Chondrocyte (in vitro differentiated cells): Measurements from ENCODE around the gene MAP2K2. TPM values are rescaled to one million over a fixed set of nuclear protein-coding genes. Genes with fewer than 3 reads are reported as not detected.

Experiments
- DNase-seq: peaks from one replicate; pipeline ENCODE4 v3.0.0; 2021; ENCODE audit warnings: mixed read lengths, low spot score
- H3K27ac Mint-ChIP-seq: one replicate; pipeline ENCODE4 v1.8.0; 2021; ENCODE audit warnings: mild to moderate bottlenecking, moderate library complexity, mixed read lengths; ENCODE audit not compliant: unreplicated experiment
- H3K27me3 Mint-ChIP-seq: 2 replicates; pipeline ENCODE4 v1.8.0; 2021; ENCODE audit warnings: low read depth, mixed read lengths
- H3K36me3 Mint-ChIP-seq: 2 replicates; pipeline ENCODE4 v1.8.0; 2021; ENCODE audit warnings: low read depth, mixed read lengths
- H3K4me1 Mint-ChIP-seq: 2 replicates; pipeline ENCODE4 v1.8.0; 2021; ENCODE audit warnings: low read depth, mild to moderate bottlenecking, mixed read lengths
- H3K4me3 Mint-ChIP-seq: one replicate; pipeline ENCODE4 v1.8.0; 2021; ENCODE audit warnings: mild to moderate bottlenecking, moderate library complexity, mixed read lengths; ENCODE audit not compliant: unreplicated experiment
- H3K9me3 Mint-ChIP-seq: 2 replicates; pipeline ENCODE4 v1.8.0; 2021; ENCODE audit warnings: low read depth, mixed read lengths
- CTCF ChIP-seq: fragments of 200-600 bp; sonication (generic); IDR thresholded peaks from 2 replicates; pipeline ENCODE4 v1.5.0; 2021; ENCODE audit warnings: antibody characterized with exemption, mild to moderate bottlenecking, moderate library complexity
- total RNA-seq: library from RNA; stranded (reverse); gene quantifications from 3 replicates; pipeline ENCODE4 v1.2.1, GENCODE V29; 2021

Gene MAP2K2
- total RNA-seq, 1 donor from 2014 or later: 158 TPM

DNA sequence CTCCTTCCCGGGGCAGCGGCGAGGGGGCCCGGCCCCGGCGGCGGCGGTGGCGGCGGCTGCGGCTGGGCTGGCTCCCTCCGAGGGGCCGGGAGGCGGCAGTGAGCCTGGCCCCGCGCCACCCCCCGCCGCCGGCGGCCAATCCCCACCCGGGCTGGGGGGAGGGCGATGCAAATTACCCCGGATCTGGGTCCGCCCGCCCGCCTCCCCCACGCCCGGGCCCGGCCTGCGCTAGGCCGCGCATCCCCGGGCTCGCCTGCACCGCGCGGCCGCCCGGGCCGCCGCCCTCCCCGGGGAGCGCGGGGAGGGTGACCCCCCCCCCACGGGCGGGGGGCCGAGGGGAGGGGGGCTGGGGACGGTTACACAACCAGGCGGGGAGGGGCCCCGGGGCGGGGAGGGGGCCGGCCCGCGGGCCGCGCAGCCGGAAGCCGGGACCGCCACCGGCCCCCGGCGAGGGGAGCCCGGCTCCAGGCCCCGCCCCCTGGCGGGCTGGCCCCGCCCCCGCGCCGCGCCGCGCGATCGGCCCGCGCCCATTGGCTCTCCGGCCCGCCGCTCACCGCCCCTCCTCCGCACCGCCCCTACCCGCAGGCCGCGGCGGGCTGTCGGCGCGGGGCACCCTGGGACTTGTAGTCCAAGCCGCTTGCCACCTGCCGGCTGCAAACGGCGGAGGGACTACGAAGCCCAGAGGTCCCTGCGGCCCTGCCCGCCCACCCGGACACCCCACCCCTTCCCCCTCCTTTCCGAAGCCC, 58.3 kb downstream of the MAP2K2 start:
- DNase-seq: peak; percentile 99
- Mint-ChIP-seq H3K36me3 (no peaks in the 10 kb centered on the region), H3K27ac (no peak overlapping the region), H3K4me3 (peak overlapping the region; percentile 56), H3K4me1 (peaks cover 23% of the 10 kb centered on the region), H3K27me3 (no peaks in the 10 kb centered on the region), H3K9me3 (no peaks in the 10 kb centered on the region)
- TF ChIP-seq CTCF: peak; percentile 10

- Mint-ChIP-seq H3K27ac (peak overlapping the region; percentile 80), H3K9me3 (no peaks in the 10 kb centered on the region), H3K4me1 (peaks cover 28% of the 10 kb centered on the region), H3K36me3 (no peaks in the 10 kb centered on the region), H3K4me3 (peak overlapping the region; percentile 69), H3K27me3 (no peaks in the 10 kb centered on the region)
- no peak for TF ChIP-seq CTCF
- no peak for DNase-seq
Measured at GRCh38 chr19:4064496-4065260, 59.2 kb downstream of the MAP2K2 start.

DNA sequence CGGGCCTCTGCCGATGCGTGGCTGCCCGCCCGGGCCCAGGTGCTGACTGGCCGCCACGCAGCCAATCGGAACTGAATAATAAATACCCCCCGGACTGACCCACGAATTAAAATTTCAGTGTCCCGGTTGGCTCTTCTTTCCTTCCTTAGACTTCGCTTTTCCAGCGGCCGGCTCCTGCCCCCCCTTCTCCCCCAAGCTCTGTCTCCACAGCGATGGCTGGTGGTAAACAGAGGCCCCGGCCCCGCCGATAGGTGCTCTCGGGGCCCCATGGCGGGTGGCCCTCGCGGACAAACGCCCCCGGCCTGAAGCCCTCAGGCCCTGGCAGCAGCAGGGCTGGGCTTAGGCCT, 59.8 kb downstream of the MAP2K2 start:
- DNase-seq: no peak
- peak overlapping the region; percentile 80 for H3K27ac Mint-ChIP-seq
- H3K36me3 Mint-ChIP-seq: no peaks in the 10 kb centered on the region
- peak overlapping the region; percentile 69 for H3K4me3 Mint-ChIP-seq
- peaks cover 31% of the 10 kb centered on the region for H3K4me1 Mint-ChIP-seq
- H3K9me3 Mint-ChIP-seq: no peaks in the 10 kb centered on the region
- no peaks in the 10 kb centered on the region for H3K27me3 Mint-ChIP-seq
- peak; percentile 4 for TF ChIP-seq CTCF

DNA sequence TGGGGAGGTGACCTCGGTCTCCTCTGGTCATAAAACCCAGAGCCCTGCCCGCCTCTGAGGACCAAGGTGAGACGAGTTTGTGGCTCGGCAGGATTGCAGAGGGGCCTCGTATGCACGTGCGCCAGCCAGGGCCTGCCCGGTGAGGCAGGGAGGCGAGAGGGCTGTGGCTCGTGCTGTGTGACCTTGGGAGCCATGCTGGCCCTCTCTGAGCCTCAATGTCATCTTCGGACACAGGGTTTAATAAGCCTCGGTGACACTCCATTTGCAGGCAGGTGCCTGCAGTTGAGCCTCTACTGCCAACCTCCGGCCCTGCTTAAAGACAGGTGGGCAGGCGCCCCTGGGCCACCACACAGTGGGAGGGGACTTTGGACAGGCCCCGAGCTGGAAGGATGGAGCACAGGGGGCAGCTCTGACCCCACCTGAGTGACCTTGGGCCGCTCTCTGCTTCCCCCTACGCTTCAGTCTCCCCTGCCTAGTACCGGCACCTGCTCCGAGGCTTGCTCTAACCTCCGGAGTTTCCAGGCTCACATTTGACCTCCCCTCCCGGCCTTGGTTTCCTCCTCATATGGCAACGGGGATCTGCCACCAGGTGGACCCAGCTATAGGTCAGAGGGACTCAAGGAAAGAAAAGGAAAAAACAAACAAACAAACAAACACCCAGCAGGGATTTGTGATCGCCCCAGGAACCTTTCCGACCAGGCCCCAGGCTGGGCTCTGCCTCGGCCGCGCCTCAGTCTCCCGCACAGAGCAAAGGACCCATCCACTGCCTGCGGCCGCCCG, 60.4 kb downstream of the MAP2K2 start:
- peaks cover 35% of the 10 kb centered on the region for H3K4me1 Mint-ChIP-seq
- no peak for DNase-seq
- peak; percentile 47 for TF ChIP-seq CTCF
- H3K4me3 Mint-ChIP-seq: peak overlapping the region; percentile 69
- no peaks in the 10 kb centered on the region for H3K36me3 Mint-ChIP-seq
- peak overlapping the region; percentile 80 for H3K27ac Mint-ChIP-seq
- no peaks in the 10 kb centered on the region for H3K9me3 Mint-ChIP-seq
- no peaks in the 10 kb centered on the region for H3K27me3 Mint-ChIP-seq
